ENCODE measurements around the gene POLRMT. TPM values are rescaled to one million over a fixed set of nuclear protein-coding genes. Genes with fewer than 3 reads are reported as not detected.

The POLRMT gene
- total and polyA plus RNA-seq, 2 experiments from 2014 or later = 38.7 to 60.7 TPM

DNA sequence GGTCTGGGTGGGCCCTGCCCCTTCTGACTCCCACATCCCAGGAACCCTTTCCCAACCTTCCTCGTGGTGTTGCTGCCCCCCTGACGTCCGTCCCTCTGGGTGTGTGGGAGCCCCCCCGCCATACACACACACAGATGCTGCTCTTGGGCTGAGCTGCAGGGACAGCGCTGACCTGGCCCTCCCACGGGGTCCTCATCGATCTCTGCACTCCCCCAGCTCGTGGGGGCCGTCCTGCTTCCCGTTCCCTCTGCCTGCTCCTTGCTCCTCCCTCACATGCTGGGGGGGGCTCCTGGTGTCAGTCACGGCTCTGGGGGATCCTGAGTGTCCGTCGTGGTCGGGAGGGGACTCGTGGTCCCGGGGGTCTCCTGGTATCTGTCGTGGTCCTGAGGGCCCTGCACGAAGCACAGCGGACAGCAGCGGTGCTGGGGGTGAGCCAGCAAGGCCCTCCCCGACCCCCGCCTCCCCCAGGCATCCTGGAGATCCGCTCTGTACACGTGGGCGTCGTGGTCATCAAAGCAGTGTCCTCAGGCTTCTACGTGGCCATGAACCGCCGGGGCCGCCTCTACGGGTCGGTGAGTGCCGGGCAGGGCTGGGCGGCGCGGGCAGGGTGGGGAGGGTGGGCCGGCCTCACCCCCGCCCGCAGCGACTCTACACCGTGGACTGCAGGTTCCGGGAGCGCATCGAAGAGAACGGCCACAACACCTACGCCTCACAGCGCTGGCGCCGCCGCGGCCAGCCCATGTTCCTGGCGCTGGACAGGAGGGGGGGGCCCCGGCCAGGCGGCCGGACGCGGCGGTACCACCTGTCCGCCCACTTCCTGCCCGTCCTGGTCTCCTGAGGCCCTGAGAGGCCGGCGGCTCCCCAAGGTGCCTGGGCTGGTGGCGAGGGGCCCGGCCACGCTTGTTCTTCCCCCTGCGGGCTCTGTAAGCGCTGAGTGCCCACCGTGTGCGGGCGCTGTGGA, 9.7 kb upstream of the POLRMT start:
- Histone ChIP-seq H3K36me3 (replicated peaks; ENCODE audit: insufficient read depth, low read depth) (no peaks in the 10 kb centered on the region), H3K4me2 (no peak overlapping the region), H2AFZ (no peak overlapping the region), H3K9me3 (ENCODE audit: low read depth) (no peaks in the 10 kb centered on the region), H4K20me1 (ENCODE audit: insufficient read depth, poor library complexity, severe bottlenecking) (no peaks in the 10 kb centered on the region), H3K27ac (no peak overlapping the region), H3K4me1 (ENCODE audit: insufficient read depth) (no peaks in the 10 kb centered on the region), H3K9me2 (replicated peaks; ENCODE audit: insufficient read depth) (no peaks in the 10 kb centered on the region), H3K79me2 (no peaks in the 10 kb centered on the region), H3K27me3 (no peaks in the 10 kb centered on the region), H3K4me3 (no peak overlapping the region)
- WGBS (ENCODE audit: low lambda C conversion rate, missing lambda C conversion rate) = 88% methylated on average over 42 of the region's 70 CpGs
- TF ChIP-seq, protein P1, sequence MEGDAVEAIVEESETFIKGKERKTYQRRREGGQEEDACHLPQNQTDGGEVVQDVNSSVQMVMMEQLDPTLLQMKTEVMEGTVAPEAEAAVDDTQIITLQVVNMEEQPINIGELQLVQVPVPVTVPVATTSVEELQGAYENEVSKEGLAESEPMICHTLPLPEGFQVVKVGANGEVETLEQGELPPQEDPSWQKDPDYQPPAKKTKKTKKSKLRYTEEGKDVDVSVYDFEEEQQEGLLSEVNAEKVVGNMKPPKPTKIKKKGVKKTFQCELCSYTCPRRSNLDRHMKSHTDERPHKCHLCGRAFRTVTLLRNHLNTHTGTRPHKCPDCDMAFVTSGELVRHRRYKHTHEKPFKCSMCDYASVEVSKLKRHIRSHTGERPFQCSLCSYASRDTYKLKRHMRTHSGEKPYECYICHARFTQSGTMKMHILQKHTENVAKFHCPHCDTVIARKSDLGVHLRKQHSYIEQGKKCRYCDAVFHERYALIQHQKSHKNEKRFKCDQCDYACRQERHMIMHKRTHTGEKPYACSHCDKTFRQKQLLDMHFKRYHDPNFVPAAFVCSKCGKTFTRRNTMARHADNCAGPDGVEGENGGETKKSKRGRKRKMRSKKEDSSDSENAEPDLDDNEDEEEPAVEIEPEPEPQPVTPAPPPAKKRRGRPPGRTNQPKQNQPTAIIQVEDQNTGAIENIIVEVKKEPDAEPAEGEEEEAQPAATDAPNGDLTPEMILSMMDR (IDR thresholded peaks at IDR 0.05; ENCODE audit: poor library complexity) = no peak
- TF ChIP-seq EZH2phosphoT487 (IDR thresholded peaks at IDR 0.05; ENCODE audit: low read depth, severe bottlenecking, unreplicated experiment) = no peak
- TF ChIP-seq EZH2 (IDR thresholded peaks at IDR 0.05; ENCODE audit: borderline replicate concordance) = no peak
- no peak for DNase-seq (ENCODE audit: low spot score)

- Histone ChIP-seq H2AFZ (no peak overlapping the region), H3K4me2 (no peak overlapping the region), H3K79me2 (no peaks in the 10 kb centered on the region), H3K36me3 (replicated peaks; ENCODE audit: insufficient read depth, low read depth) (no peaks in the 10 kb centered on the region), H4K20me1 (ENCODE audit: insufficient read depth, poor library complexity, severe bottlenecking) (no peaks in the 10 kb centered on the region), H3K9me2 (replicated peaks; ENCODE audit: insufficient read depth) (no peaks in the 10 kb centered on the region), H3K9me3 (ENCODE audit: low read depth) (no peaks in the 10 kb centered on the region), H3K27ac (no peak overlapping the region), H3K27me3 (no peaks in the 10 kb centered on the region), H3K4me3 (no peak overlapping the region), H3K4me1 (ENCODE audit: insufficient read depth) (no peaks in the 10 kb centered on the region)
- TF ChIP-seq, protein P1 (IDR thresholded peaks at IDR 0.05; ENCODE audit: poor library complexity) = no peak
- no peak for TF ChIP-seq EZH2 (IDR thresholded peaks at IDR 0.05; ENCODE audit: borderline replicate concordance)
- no peak for TF ChIP-seq EZH2phosphoT487 (IDR thresholded peaks at IDR 0.05; ENCODE audit: low read depth, severe bottlenecking, unreplicated experiment)
- DNase-seq (ENCODE audit: low spot score) = no peak
- WGBS (ENCODE audit: low lambda C conversion rate, missing lambda C conversion rate) = 84% methylated on average over 17 of the region's 17 CpGs
Observed at GRCh38 chr19:641702-642101, 8.4 kb upstream of the POLRMT start.

- no peak overlapping the region for H2AFZ ChIP-seq
- no peaks in the 10 kb centered on the region for H3K9me3 ChIP-seq (ENCODE audit: low read depth)
- WGBS (ENCODE audit: low lambda C conversion rate, missing lambda C conversion rate) = 94% methylated on average over 21 of the region's 31 CpGs
- DNase-seq (ENCODE audit: low spot score) = no peak
- H3K79me2 ChIP-seq = no peaks in the 10 kb centered on the region
- no peak overlapping the region for H3K4me2 ChIP-seq
- H3K36me3 ChIP-seq (replicated peaks; ENCODE audit: insufficient read depth, low read depth) = no peaks in the 10 kb centered on the region
- H3K27ac ChIP-seq = no peak overlapping the region
- no peaks in the 10 kb centered on the region for H3K4me1 ChIP-seq (ENCODE audit: insufficient read depth)
- H3K27me3 ChIP-seq = no peaks in the 10 kb centered on the region
- no peaks in the 10 kb centered on the region for H3K9me2 ChIP-seq (replicated peaks; ENCODE audit: insufficient read depth)
- TF ChIP-seq EZH2 (IDR thresholded peaks at IDR 0.05; ENCODE audit: borderline replicate concordance) (no peak), EZH2phosphoT487 (IDR thresholded peaks at IDR 0.05; ENCODE audit: low read depth, severe bottlenecking, unreplicated experiment) (no peak)
- TF ChIP-seq, protein P1 (IDR thresholded peaks at IDR 0.05; ENCODE audit: poor library complexity) = no peak
- H3K4me3 ChIP-seq = no peak overlapping the region
- no peaks in the 10 kb centered on the region for H4K20me1 ChIP-seq (ENCODE audit: insufficient read depth, poor library complexity, severe bottlenecking)
Observed at GRCh38 chr19:640606-641189, 7.4 kb upstream of the POLRMT start.

All from hepatocyte (in vitro differentiated cells).